ENCODE data around the gene NEDD4L.
"Not testable (repeated sequence)": the region's sequence is repeated elsewhere in the genome, so short reads cannot be mapped to it uniquely, and the experiment has no call there.

NEDD4L gene

GRCh38 chr18:58272779-58273435 lies 228.9 kb downstream of the NEDD4L start:
- POLR2A ChIA-PET (ENCODE audit: low non-redundant PET) = no interaction called here
- CTCF ChIA-PET = no interaction called here
- no peak for TF ChIP-seq CTCF (conservative IDR thresholded peaks at IDR 0.05; ENCODE audit: low read depth)
- DNase-seq (ENCODE audit: low spot score) = no peak
- no peak overlapping the region for H3K27ac ChIP-seq

GRCh38 chr18:58275176-58275575 lies 231.2 kb downstream of the NEDD4L start:
- no peak for DNase-seq (ENCODE audit: low spot score)
- H3K27ac ChIP-seq = no peak overlapping the region
- ChIA-PET POLR2A (ENCODE audit: low non-redundant PET) (no interaction called here), CTCF (no interaction called here)
- no peak for TF ChIP-seq CTCF (conservative IDR thresholded peaks at IDR 0.05; ENCODE audit: low read depth)

- peak overlapping the region; percentile 76 for H3K27ac ChIP-seq
Measured at GRCh38 chr18:58276789-58277739, 233.0 kb downstream of the NEDD4L start.

GRCh38 chr18:58279504-58280175 lies 235.6 kb downstream of the NEDD4L start:
- H3K27ac ChIP-seq = peak overlapping the region; percentile 68
- POLR2A ChIA-PET (ENCODE audit: low non-redundant PET) = no interaction called here
- no peak for TF ChIP-seq CTCF (conservative IDR thresholded peaks at IDR 0.05; ENCODE audit: low read depth)
- CTCF ChIA-PET = no interaction called here
- DNase-seq (ENCODE audit: low spot score) = no peak

More at GRCh38 chr18:58276789-58277739, 233.0 kb downstream of the NEDD4L start:
- ChIA-PET CTCF (no interaction called here), POLR2A (ENCODE audit: low non-redundant PET) (no interaction called here)
- DNase-seq (ENCODE audit: low spot score) = peak; percentile 15
- TF ChIP-seq CTCF (conservative IDR thresholded peaks at IDR 0.05; ENCODE audit: low read depth) = no peak

GRCh38 chr18:58280191-58280590 lies 236.2 kb downstream of the NEDD4L start:
- TF ChIP-seq CTCF (conservative IDR thresholded peaks at IDR 0.05; ENCODE audit: low read depth) = no peak
- no peak for DNase-seq (ENCODE audit: low spot score)
- peak overlapping the region; percentile 68 for H3K27ac ChIP-seq
- ChIA-PET CTCF (no interaction called here), POLR2A (ENCODE audit: low non-redundant PET) (no interaction called here)

GRCh38 chr18:58282872-58283271 lies 238.8 kb downstream of the NEDD4L start:
- CTCF ChIA-PET = not testable (repeated sequence)

More at GRCh38 chr18:58282872-58283271, 238.8 kb downstream of the NEDD4L start:
- DNase-seq (ENCODE audit: low spot score); H3K27ac ChIP-seq; POLR2A ChIA-PET (ENCODE audit: low non-redundant PET): not testable (repeated sequence)
